Prostate gland (tissue), 2 donors: ENCODE data around the gene BPIFB3. TPM values are rescaled to one million over a fixed set of nuclear protein-coding genes. Genes with fewer than 3 reads are reported as not detected.

Source experiments
- DNase-seq: peaks from one replicate; pipeline ENCODE4 v3.0.0-alpha.2; 2019; ENCODE audit warnings: low spot score
- H3K27ac ChIP-seq, 2 donors: fragments of 200-600 bp; sonication (generic); 2 replicates each; pipeline ENCODE4 v1.5.1; 2017 to 2019
- H3K27me3 ChIP-seq: fragments of 200-600 bp; sonication (generic); replicated peaks from 2 replicates; pipeline ENCODE4 v1.5.1; 2019; ENCODE audit not compliant: insufficient read depth
- H3K36me3 ChIP-seq, 2 donors: fragments of 200-600 bp; sonication (generic); 1 replicate in 1 of 2; 2 replicates in 1 of 2; pipeline versions ENCODE4 v1.5.1 to v1.8.1; 2017 to 2019
- H3K4me1 ChIP-seq: fragments of 200-600 bp; sonication (generic); replicated peaks from 2 replicates; pipeline ENCODE4 v1.5.1; 2019
- H3K4me3 ChIP-seq, 2 donors: fragments of 200-600 bp; sonication (generic); 2 replicates each; pipeline ENCODE4 v1.5.1; 2017 to 2019
- H3K9me3 ChIP-seq: fragments of 200-600 bp; sonication (generic); 2 replicates; pipeline ENCODE4 v1.5.1; 2017
- POLR2A ChIP-seq: fragments of 450-650 bp; IDR thresholded peaks from one replicate; pipeline ENCODE4 v1.6.1; 2016; ENCODE audit warnings: antibody characterized with exemption, mild to moderate bottlenecking
- POLR2AphosphoS5 ChIP-seq: sonication (generic); formaldehyde crosslinking; IDR thresholded peaks from one replicate; pipeline ENCODE4 v1.6.1; 2017; ENCODE audit warnings: antibody characterized with exemption
- WGBS: methylation state at CpG from one replicate; pipeline ENCODE4 v1.1.5; 2018; 5-methylcytosine and 5-hydroxymethylcytosine counted together
- intact Hi-C: fragments of 100-400 bp; cut with DNase I; formaldehyde crosslinking; loops from one replicate; pipeline ENCODE4 v1.14.2; 2022
- total RNA-seq, 2 donors: library from RNA; depleted of rRNA; stranded (reverse); fragments of >200 nt; gene quantifications; one replicate each; pipeline ENCODE4 v1.1.0, GENCODE V29; 2016
- TF ChIP-seq, protein P1 (sequence below), 4 experiments: fragments of 200-600 bp in 2 of 4; fragments of 450-650 bp in 2 of 4; sonication (generic) in 2 of 4; IDR thresholded peaks; 1 replicate in 3 of 4; 2 replicates in 1 of 4; pipeline ENCODE4 v1.5.1; 2016 to 2019; ENCODE audit warnings: antibody characterized with exemption in 4 of 4, mild to moderate bottlenecking in 2 of 4, moderate library complexity in 2 of 4

The BPIFB3 gene
- total RNA-seq, 2 donors from 2014 or later = not detected

DNA sequence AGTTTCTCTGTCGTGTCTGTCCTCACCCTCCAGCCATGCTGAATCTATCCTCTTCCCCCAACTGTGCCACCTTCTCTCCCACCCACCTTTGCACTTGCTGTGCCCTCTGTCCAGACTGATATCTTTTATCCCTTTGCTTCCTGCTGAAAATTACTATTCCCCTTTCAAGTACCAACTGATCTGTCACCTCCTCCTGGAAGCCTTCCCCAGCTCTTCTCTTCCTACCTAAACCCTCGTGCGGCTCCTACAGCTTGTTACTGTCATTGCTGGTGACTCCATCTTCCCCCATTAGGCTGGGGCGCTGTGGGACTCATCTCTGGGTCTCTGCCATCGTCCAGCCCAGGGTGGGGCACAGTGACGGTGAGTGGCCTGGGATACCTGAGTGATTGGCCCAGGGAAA lies 21.1 kb upstream of the BPIFB3 start:
- no peaks in the 10 kb centered on the region for H3K36me3 ChIP-seq
- intact Hi-C loops = no loop called here
- no peaks in the 10 kb centered on the region for H3K4me1 ChIP-seq
- TF ChIP-seq, protein P1, sequence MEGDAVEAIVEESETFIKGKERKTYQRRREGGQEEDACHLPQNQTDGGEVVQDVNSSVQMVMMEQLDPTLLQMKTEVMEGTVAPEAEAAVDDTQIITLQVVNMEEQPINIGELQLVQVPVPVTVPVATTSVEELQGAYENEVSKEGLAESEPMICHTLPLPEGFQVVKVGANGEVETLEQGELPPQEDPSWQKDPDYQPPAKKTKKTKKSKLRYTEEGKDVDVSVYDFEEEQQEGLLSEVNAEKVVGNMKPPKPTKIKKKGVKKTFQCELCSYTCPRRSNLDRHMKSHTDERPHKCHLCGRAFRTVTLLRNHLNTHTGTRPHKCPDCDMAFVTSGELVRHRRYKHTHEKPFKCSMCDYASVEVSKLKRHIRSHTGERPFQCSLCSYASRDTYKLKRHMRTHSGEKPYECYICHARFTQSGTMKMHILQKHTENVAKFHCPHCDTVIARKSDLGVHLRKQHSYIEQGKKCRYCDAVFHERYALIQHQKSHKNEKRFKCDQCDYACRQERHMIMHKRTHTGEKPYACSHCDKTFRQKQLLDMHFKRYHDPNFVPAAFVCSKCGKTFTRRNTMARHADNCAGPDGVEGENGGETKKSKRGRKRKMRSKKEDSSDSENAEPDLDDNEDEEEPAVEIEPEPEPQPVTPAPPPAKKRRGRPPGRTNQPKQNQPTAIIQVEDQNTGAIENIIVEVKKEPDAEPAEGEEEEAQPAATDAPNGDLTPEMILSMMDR (IDR thresholded peaks at IDR 0.05) = no peak
- TF ChIP-seq POLR2A (no peak), POLR2AphosphoS5 (no peak)
- DNase-seq = no peak
- no peaks in the 10 kb centered on the region for H3K9me3 ChIP-seq
- H3K27ac ChIP-seq = no peak overlapping the region
- 76% methylated on average over 6 of the region's 6 CpGs for WGBS
- no peak overlapping the region for H3K4me3 ChIP-seq
- H3K27me3 ChIP-seq = no peaks in the 10 kb centered on the region

DNA sequence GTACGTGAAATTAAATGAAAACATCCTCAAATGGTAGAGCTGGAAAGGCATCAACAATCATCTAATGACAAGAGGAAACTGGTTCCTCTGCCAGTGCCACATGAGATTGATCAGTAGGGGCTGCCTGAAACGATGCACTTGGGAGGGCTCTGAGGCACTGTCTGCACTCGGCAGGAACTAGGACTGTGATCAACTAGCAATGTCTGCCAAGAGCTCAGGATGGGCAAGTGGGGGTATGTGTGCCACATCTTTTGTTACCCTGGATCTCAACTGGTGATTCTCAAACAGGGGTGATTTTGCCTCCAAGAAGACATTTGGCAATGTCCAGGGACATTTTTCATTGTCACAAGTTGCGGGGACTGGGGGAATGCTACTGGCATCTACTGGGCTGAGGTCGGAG lies 20.3 kb upstream of the BPIFB3 start:
- TF ChIP-seq POLR2AphosphoS5 = no peak
- TF ChIP-seq, protein P1 (IDR thresholded peaks at IDR 0.05) = no peak
- TF ChIP-seq POLR2A = no peak
- intact Hi-C loops = no loop called here
- Histone ChIP-seq H3K4me3 (no peak overlapping the region), H3K36me3 (no peaks in the 10 kb centered on the region), H3K27ac (no peak overlapping the region), H3K9me3 (no peaks in the 10 kb centered on the region), H3K4me1 (no peaks in the 10 kb centered on the region), H3K27me3 (no peaks in the 10 kb centered on the region)
- DNase-seq = no peak
- WGBS = 71% methylated on average over 5 of the region's 5 CpGs

DNA sequence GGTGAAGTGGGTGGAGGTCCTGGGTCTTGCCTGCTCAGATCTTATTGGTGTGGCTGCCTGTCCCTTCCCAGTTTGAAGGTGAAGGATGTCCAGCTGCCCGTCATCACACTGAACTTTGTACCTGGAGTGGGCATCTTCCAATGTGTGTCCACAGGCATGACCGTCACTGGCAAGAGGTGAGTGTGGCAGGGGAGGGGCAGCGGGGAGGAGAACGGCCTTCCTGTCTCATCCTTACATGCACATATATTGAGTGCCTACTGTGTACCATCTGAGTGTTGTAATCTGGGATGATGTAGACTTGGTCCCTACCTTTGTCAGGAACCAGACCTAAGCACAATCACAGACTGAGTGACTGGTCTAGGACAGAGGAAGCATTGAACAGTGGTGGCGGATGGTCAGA lies 19.6 kb upstream of the BPIFB3 start:
- TF ChIP-seq, protein P1 (IDR thresholded peaks at IDR 0.05) = no peak
- TF ChIP-seq POLR2A (no peak), POLR2AphosphoS5 (no peak)
- Histone ChIP-seq H3K9me3 (no peaks in the 10 kb centered on the region), H3K36me3 (no peaks in the 10 kb centered on the region), H3K4me1 (no peaks in the 10 kb centered on the region), H3K4me3 (no peak overlapping the region), H3K27ac (no peak overlapping the region), H3K27me3 (no peaks in the 10 kb centered on the region)
- no peak for DNase-seq
- intact Hi-C loops = no loop called here
- 76% methylated on average over 5 of the region's 5 CpGs for WGBS

- intact Hi-C loops = no loop called here
- Histone ChIP-seq H3K4me1 (no peaks in the 10 kb centered on the region), H3K27me3 (no peaks in the 10 kb centered on the region), H3K27ac (no peak overlapping the region), H3K9me3 (no peaks in the 10 kb centered on the region), H3K4me3 (no peak overlapping the region), H3K36me3 (no peaks in the 10 kb centered on the region)
- no peak for TF ChIP-seq POLR2A
- TF ChIP-seq, protein P1 (IDR thresholded peaks at IDR 0.05) = no peak
- TF ChIP-seq POLR2AphosphoS5 = no peak
- 81% methylated on average over 6 of the region's 6 CpGs for WGBS
- DNase-seq = no peak
Observed at GRCh38 chr20:33034901-33035492, 18.7 kb upstream of the BPIFB3 start.

GRCh38 chr20:33037456-33037855 lies 16.2 kb upstream of the BPIFB3 start:
- no peaks in the 10 kb centered on the region for H3K36me3 ChIP-seq
- H3K4me3 ChIP-seq = no peak overlapping the region
- DNase-seq = no peak
- no peaks in the 10 kb centered on the region for H3K9me3 ChIP-seq
- TF ChIP-seq POLR2A = no peak
- TF ChIP-seq, protein P1 (IDR thresholded peaks at IDR 0.05) = no peak
- TF ChIP-seq POLR2AphosphoS5 = no peak
- no peak overlapping the region for H3K27ac ChIP-seq
- WGBS = 71% methylated on average over 5 of the region's 5 CpGs
- H3K4me1 ChIP-seq = no peaks in the 10 kb centered on the region
- intact Hi-C loops = no loop called here
- no peaks in the 10 kb centered on the region for H3K27me3 ChIP-seq
